Liver (tissue), 9 donors: Measurements from ENCODE around the gene ARHGAP30. TPM values are rescaled to one million over a fixed set of nuclear protein-coding genes. Genes with fewer than 3 reads are reported as not detected.

Experiments
- DNase-seq: peaks from one replicate; pipeline ENCODE4 v3.0.0-alpha.2; 2017; ENCODE audit warnings: low spot score
- H3K27ac ChIP-seq, 2 donors: one replicate each; pipeline ENCODE4 v1.7.0; 2013; ENCODE audit warnings: inconsistent platforms in 2 of 2, low read length in 2 of 2, control low read depth in 1 of 2, low read depth in 1 of 2, mild to moderate bottlenecking in 1 of 2
- H3K27me3 ChIP-seq, 4 donors: one replicate each; pipeline versions ENCODE4 v1.6.1 to v1.7.0; 2013; ENCODE audit warnings: low read length in 3 of 4, inconsistent platforms in 1 of 4, mild to moderate bottlenecking in 1 of 4, moderate library complexity in 1 of 4; ENCODE audit not compliant: control insufficient read depth in 4 of 4, insufficient read depth in 4 of 4
- H3K36me3 ChIP-seq, 4 donors: one replicate each; pipeline versions ENCODE4 v1.6.1 to v1.7.0; 2013; ENCODE audit warnings: low read length in 3 of 4, mild to moderate bottlenecking in 3 of 4, low read depth in 1 of 4, moderate library complexity in 1 of 4; ENCODE audit not compliant: control insufficient read depth in 4 of 4, insufficient read depth in 3 of 4
- H3K4me1 ChIP-seq, 4 donors: one replicate each; pipeline versions ENCODE4 v1.6.1 to v1.7.0; 2013; ENCODE audit warnings: low read length in 3 of 4, mild to moderate bottlenecking in 3 of 4, moderate library complexity in 1 of 4; ENCODE audit not compliant: control insufficient read depth in 4 of 4, insufficient read depth in 4 of 4
- H3K4me3 ChIP-seq, 3 donors: one replicate each; pipeline versions ENCODE4 v1.6.1 to v1.7.0; 2013; ENCODE audit warnings: low read length in 3 of 3, control low read depth in 1 of 3, low read depth in 1 of 3, mild to moderate bottlenecking in 1 of 3
- H3K9ac ChIP-seq, 2 donors: one replicate each; pipeline ENCODE4 v1.7.0; 2013; ENCODE audit warnings: low read length in 2 of 2, mild to moderate bottlenecking in 2 of 2, moderate library complexity in 2 of 2, control low read depth in 1 of 2, low read depth in 1 of 2
- H3K9me3 ChIP-seq, 4 donors: one replicate each; pipeline versions ENCODE4 v1.6.1 to v1.7.0; 2013; ENCODE audit warnings: low read length in 3 of 4; ENCODE audit not compliant: control insufficient read depth in 4 of 4
- EGR1 ChIP-seq, 2 donors: IDR thresholded peaks; 2 replicates each; pipeline ENCODE4 v1.6.1; 2016 to 2018; ENCODE audit warnings: antibody characterized with exemption in 2 of 2, low read depth in 2 of 2
- FOXA1 ChIP-seq: IDR thresholded peaks from 2 replicates; pipeline ENCODE4 v1.6.1; 2016; ENCODE audit warnings: antibody characterized with exemption
- FOXA2 ChIP-seq: IDR thresholded peaks from 2 replicates; pipeline ENCODE4 v1.6.1; 2016; ENCODE audit warnings: antibody characterized with exemption
- GABPA ChIP-seq, 2 donors: IDR thresholded peaks in 1 of 2; conservative IDR thresholded peaks in 1 of 2; 2 replicates each; pipeline ENCODE4 v1.6.1; 2016; ENCODE audit warnings: antibody characterized with exemption in 2 of 2, mild to moderate bottlenecking in 1 of 2, moderate library complexity in 1 of 2
- HNF4A ChIP-seq, 2 donors: conservative IDR thresholded peaks; 2 replicates each; pipeline ENCODE4 v1.6.1; 2016; ENCODE audit warnings: antibody characterized with exemption in 2 of 2, mild to moderate bottlenecking in 2 of 2
- HNF4G ChIP-seq: IDR thresholded peaks from 2 replicates; pipeline ENCODE4 v1.6.1; 2016; ENCODE audit warnings: antibody characterized with exemption
- JUND ChIP-seq, 2 donors: IDR thresholded peaks; 2 replicates each; pipeline ENCODE4 v1.6.1; 2016; ENCODE audit warnings: antibody characterized with exemption in 2 of 2
- MAX ChIP-seq: IDR thresholded peaks from 2 replicates; pipeline ENCODE4 v1.6.1; 2016; ENCODE audit warnings: antibody characterized with exemption
- NR2F2 ChIP-seq: IDR thresholded peaks from 2 replicates; pipeline ENCODE4 v1.6.1; 2016; ENCODE audit warnings: antibody characterized with exemption
- RAD21 ChIP-seq, 2 donors: IDR thresholded peaks; 2 replicates each; pipeline ENCODE4 v1.6.1; 2016; ENCODE audit warnings: antibody characterized with exemption in 2 of 2, mild to moderate bottlenecking in 2 of 2
- REST ChIP-seq: IDR thresholded peaks from 2 replicates; pipeline ENCODE4 v1.6.1; 2016; ENCODE audit warnings: antibody characterized with exemption, mild to moderate bottlenecking
- RXRA ChIP-seq, 2 donors: IDR thresholded peaks; 2 replicates each; pipeline ENCODE4 v1.6.1; 2017 to 2018; ENCODE audit warnings: antibody characterized with exemption in 2 of 2, mild to moderate bottlenecking in 1 of 2
- SP1 ChIP-seq: IDR thresholded peaks from 2 replicates; pipeline ENCODE4 v1.6.1; 2018; ENCODE audit warnings: antibody characterized with exemption, mild to moderate bottlenecking
- TAF1 ChIP-seq: conservative IDR thresholded peaks from 2 replicates; pipeline ENCODE4 v1.6.1; 2016; ENCODE audit warnings: antibody characterized with exemption, mild to moderate bottlenecking
- YY1 ChIP-seq: IDR thresholded peaks from 2 replicates; pipeline ENCODE4 v1.6.1; 2016; ENCODE audit warnings: antibody characterized with exemption, mild to moderate bottlenecking
- WGBS: extraction: QIAGEN DNeasy Blood & Tissue Kit; methylation state at CpG from one replicate; pipeline ENCODE4 v1.1.7; 2013; 5-methylcytosine and 5-hydroxymethylcytosine counted together
- polyA plus RNA-seq, 2 donors: library from polyadenylated mRNA; stranded (reverse) in 1 of 2; unstranded in 1 of 2; fragments of 200-250 nt in 1 of 2; fragments of >200 nt in 1 of 2; fragmentation: Nextera tagmentation in 1 of 2; extraction: Ambion mirVana in 1 of 2; gene quantifications; one replicate each; pipeline versions ENCODE4 v1.2.1 to v1.2.3, GENCODE V29; 2013 to 2015
- total RNA-seq, 2 donors: library from RNA; depleted of rRNA; stranded (reverse); fragments of >200 nt; gene quantifications; one replicate each; pipeline ENCODE4 v1.2.3, GENCODE V29; 2014
- TF ChIP-seq, protein P1 (sequence below): fragments of 150-350 bp; IDR thresholded peaks from 2 replicates; pipeline ENCODE4 v1.5.1; 2017; ENCODE audit warnings: improper control_type of control experiment, low read depth, low read length; ENCODE audit not compliant: missing input control
- TF ChIP-seq, protein P2 (sequence below): IDR thresholded peaks from 2 replicates; pipeline ENCODE4 v1.6.1; 2016; ENCODE audit warnings: antibody characterized with exemption
- TF ChIP-seq, protein P3 (sequence below): IDR thresholded peaks from 2 replicates; pipeline ENCODE4 v1.6.1; 2016; ENCODE audit warnings: antibody characterized with exemption
- donor health status: healthy.
- donor health status: healthy.
- donor health status: healthy.
- donor health status: healthy.
- donor health status: healthy.

The ARHGAP30 gene
- total and polyA plus RNA-seq, 4 donors = 1.2 to 8.9 (median 5.0) TPM

GRCh38 chr1:161044908-161045735, 24.6 kb downstream of the ARHGAP30 start:
- DNase-seq = peak; percentile 72
- no peaks in the 10 kb centered on the region for H3K27me3 ChIP-seq
- TF ChIP-seq, protein P1, sequence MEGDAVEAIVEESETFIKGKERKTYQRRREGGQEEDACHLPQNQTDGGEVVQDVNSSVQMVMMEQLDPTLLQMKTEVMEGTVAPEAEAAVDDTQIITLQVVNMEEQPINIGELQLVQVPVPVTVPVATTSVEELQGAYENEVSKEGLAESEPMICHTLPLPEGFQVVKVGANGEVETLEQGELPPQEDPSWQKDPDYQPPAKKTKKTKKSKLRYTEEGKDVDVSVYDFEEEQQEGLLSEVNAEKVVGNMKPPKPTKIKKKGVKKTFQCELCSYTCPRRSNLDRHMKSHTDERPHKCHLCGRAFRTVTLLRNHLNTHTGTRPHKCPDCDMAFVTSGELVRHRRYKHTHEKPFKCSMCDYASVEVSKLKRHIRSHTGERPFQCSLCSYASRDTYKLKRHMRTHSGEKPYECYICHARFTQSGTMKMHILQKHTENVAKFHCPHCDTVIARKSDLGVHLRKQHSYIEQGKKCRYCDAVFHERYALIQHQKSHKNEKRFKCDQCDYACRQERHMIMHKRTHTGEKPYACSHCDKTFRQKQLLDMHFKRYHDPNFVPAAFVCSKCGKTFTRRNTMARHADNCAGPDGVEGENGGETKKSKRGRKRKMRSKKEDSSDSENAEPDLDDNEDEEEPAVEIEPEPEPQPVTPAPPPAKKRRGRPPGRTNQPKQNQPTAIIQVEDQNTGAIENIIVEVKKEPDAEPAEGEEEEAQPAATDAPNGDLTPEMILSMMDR = no peak
- TF ChIP-seq JUND (IDR thresholded peaks at IDR 0.05) (no peak), TAF1 (peak; percentile 82), REST (peak; percentile 55), RAD21 (IDR thresholded peaks at IDR 0.05) (peak in 1 of 2 donors; percentile 37), FOXA2 (no peak), HNF4A (conservative IDR thresholded peaks at IDR 0.05) (peak; percentile 43 to 44), MAX (peak; percentile 59), YY1 (no peak), SP1 (peak; percentile 56), EGR1 (IDR thresholded peaks at IDR 0.05; ENCODE audit: low read depth in 2 of 2) (peak in 1 of 2 donors; percentile 42), FOXA1 (no peak), RXRA (IDR thresholded peaks at IDR 0.05) (peak; percentile 59 to 62), NR2F2 (peak; percentile 59), GABPA (IDR thresholded peaks at IDR 0.05 in 1 of 2, conservative IDR thresholded peaks at IDR 0.05 in 1 of 2) (peak in 1 of 2 donors; percentile 76), HNF4G (peak; percentile 24)
- TF ChIP-seq, protein P2, sequence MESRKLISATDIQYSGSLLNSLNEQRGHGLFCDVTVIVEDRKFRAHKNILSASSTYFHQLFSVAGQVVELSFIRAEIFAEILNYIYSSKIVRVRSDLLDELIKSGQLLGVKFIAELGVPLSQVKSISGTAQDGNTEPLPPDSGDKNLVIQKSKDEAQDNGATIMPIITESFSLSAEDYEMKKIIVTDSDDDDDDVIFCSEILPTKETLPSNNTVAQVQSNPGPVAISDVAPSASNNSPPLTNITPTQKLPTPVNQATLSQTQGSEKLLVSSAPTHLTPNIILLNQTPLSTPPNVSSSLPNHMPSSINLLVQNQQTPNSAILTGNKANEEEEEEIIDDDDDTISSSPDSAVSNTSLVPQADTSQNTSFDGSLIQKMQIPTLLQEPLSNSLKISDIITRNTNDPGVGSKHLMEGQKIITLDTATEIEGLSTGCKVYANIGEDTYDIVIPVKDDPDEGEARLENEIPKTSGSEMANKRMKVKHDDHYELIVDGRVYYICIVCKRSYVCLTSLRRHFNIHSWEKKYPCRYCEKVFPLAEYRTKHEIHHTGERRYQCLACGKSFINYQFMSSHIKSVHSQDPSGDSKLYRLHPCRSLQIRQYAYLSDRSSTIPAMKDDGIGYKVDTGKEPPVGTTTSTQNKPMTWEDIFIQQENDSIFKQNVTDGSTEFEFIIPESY = no peak
- TF ChIP-seq, protein P3, sequence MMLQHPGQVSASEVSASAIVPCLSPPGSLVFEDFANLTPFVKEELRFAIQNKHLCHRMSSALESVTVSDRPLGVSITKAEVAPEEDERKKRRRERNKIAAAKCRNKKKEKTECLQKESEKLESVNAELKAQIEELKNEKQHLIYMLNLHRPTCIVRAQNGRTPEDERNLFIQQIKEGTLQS = no peak

More at GRCh38 chr1:161044908-161045735, 24.6 kb downstream of the ARHGAP30 start:
- peaks cover 0 to 7% (median 2%) of the 10 kb centered on the region in 4 donors for H3K9me3 ChIP-seq
- peak overlapping the region; percentile 85 to 92 for H3K27ac ChIP-seq
- H3K36me3 ChIP-seq = peaks cover 0 to 27% (median 25%) of the 10 kb centered on the region in 4 donors
- H3K4me1 ChIP-seq = peaks cover 3 to 19% (median 9%) of the 10 kb centered on the region in 4 donors
- H3K9ac ChIP-seq = peak overlapping the region; percentile 85 to 96
- WGBS = under 1% methylated on average over 48 of the region's 48 CpGs
- H3K4me3 ChIP-seq = peak overlapping the region; percentile 89 to 97 (median 91)
